Smooth muscle cell (in vitro differentiated cells): Measurements from ENCODE around the gene CYP26A1. TPM values are rescaled to one million over a fixed set of nuclear protein-coding genes. Genes with fewer than 3 reads are reported as not detected.

Experiments
- DNase-seq: peaks from one replicate; lab custom pipeline; 2025; ENCODE audit not compliant: unreplicated experiment; lab: John Stamatoyannopoulos, UW
- H2AFZ ChIP-seq: fragments of 200-600 bp; sonication (generic); 2 replicates; pipeline ENCODE4 v1.6.0; 2016; ENCODE audit warnings: antibody characterized with exemption, low read depth, mild to moderate bottlenecking
- H3F3A ChIP-seq: fragments of 200-600 bp; sonication (generic); 2 replicates; pipeline ENCODE4 v1.6.0; 2017; ENCODE audit warnings: antibody characterized with exemption, low read depth
- H3K27ac ChIP-seq: fragments of 200-600 bp; sonication (generic); 2 replicates; pipeline ENCODE4 v1.5.1; 2016; ENCODE audit warnings: low read depth, mild to moderate bottlenecking
- H3K27me3 ChIP-seq: fragments of 200-600 bp; sonication (generic); 2 replicates; pipeline ENCODE4 v1.6.1; 2016; ENCODE audit warnings: low read depth, mild to moderate bottlenecking
- H3K36me3 ChIP-seq: fragments of 200-600 bp; sonication (generic); 2 replicates; pipeline ENCODE4 v1.5.1; 2016; ENCODE audit warnings: low read depth
- H3K4me1 ChIP-seq: fragments of 200-600 bp; sonication (generic); 2 replicates; pipeline ENCODE4 v1.5.1; 2016; ENCODE audit warnings: low read depth
- H3K4me2 ChIP-seq: fragments of 200-600 bp; sonication (generic); 2 replicates; pipeline ENCODE4 v1.6.0; 2016; ENCODE audit warnings: mild to moderate bottlenecking
- H3K4me3 ChIP-seq: fragments of 200-600 bp; sonication (generic); 2 replicates; pipeline ENCODE4 v1.5.1; 2016; ENCODE audit warnings: mild to moderate bottlenecking
- H3K79me2 ChIP-seq: fragments of 200-600 bp; sonication (generic); 2 replicates; pipeline ENCODE4 v1.6.0; 2016; ENCODE audit warnings: low read depth, mild to moderate bottlenecking
- H3K9ac ChIP-seq: fragments of 200-600 bp; sonication (generic); 2 replicates; pipeline ENCODE4 v1.6.0; 2016; ENCODE audit warnings: low read depth
- H3K9me3 ChIP-seq: fragments of 200-600 bp; sonication (generic); replicated peaks from 2 replicates; pipeline ENCODE4 v1.5.1; 2016; ENCODE audit warnings: low read depth
- H4K20me1 ChIP-seq: fragments of 200-600 bp; sonication (generic); 2 replicates; pipeline ENCODE4 v1.6.0; 2016; ENCODE audit warnings: low read depth
- WGBS: methylation state at CpG from one replicate; pipeline ENCODE4 v1.1.7; 2016; ENCODE audit warnings: low lambda C conversion rate; 5-methylcytosine and 5-hydroxymethylcytosine counted together
- polyA plus RNA-seq: library from polyadenylated mRNA; unstranded; fragments of >200 nt; fragmentation: Nextera tagmentation; extraction: Ambion mirVana; gene quantifications from 2 replicates; pipeline ENCODE4 v1.2.1, GENCODE V29; 2016
- total RNA-seq: library from RNA; depleted of rRNA; stranded (reverse); fragments of >200 nt; gene quantifications from 2 replicates; pipeline ENCODE4 v1.2.3, GENCODE V29; 2014
- TF ChIP-seq, protein P1 (sequence below): fragments of 200-600 bp; sonication (generic); IDR thresholded peaks from 2 replicates; pipeline ENCODE4 v1.5.1; 2017; ENCODE audit warnings: borderline replicate concordance, mild to moderate bottlenecking, antibody characterized with exemption; ENCODE audit not compliant: insufficient read depth, poor library complexity, severe bottlenecking

CYP26A1 gene
- total and polyA plus RNA-seq, 2 experiments from 2014 or later, result 0.14 TPM; not detected in 1

DNA sequence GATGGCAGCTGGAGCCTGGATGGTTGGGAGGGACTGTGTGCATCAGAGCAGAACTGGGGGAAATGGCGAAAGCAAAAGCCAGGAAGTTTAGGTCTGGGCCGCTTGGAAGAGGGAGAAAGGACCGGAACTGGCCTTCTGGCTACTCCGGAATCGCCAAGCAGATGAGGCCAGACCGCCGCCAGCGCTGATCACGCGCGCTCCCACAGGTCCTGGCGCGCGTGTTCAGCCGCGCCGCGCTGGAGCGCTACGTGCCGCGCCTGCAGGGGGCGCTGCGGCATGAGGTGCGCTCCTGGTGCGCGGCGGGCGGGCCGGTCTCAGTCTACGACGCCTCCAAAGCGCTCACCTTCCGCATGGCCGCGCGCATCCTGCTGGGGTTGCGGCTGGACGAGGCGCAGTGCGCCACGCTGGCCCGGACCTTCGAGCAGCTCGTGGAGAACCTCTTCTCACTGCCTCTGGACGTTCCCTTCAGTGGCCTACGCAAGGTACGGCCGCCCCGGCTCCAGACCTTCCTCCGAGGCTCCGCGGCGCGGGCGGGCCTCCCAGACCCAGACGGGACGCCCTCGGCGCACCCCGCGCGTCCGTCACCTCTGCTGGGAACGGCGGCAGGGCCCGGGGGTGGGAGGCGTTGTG is 11.1 kb upstream of the CYP26A1 start:
- Histone ChIP-seq H3K27me3 (peaks cover 100% of the 10 kb centered on the region), H4K20me1 (no peaks in the 10 kb centered on the region), H3K9me3 (no peaks in the 10 kb centered on the region), H3F3A (no peaks in the 10 kb centered on the region), H3K4me3 (no peak overlapping the region), H3K9ac (no peak overlapping the region), H3K79me2 (no peaks in the 10 kb centered on the region), H3K36me3 (no peaks in the 10 kb centered on the region), H3K27ac (no peak overlapping the region), H2AFZ (no peak overlapping the region), H3K4me1 (no peaks in the 10 kb centered on the region), H3K4me2 (peak overlapping the region; percentile 47)
- DNase-seq, result no peak
- TF ChIP-seq, protein P1, sequence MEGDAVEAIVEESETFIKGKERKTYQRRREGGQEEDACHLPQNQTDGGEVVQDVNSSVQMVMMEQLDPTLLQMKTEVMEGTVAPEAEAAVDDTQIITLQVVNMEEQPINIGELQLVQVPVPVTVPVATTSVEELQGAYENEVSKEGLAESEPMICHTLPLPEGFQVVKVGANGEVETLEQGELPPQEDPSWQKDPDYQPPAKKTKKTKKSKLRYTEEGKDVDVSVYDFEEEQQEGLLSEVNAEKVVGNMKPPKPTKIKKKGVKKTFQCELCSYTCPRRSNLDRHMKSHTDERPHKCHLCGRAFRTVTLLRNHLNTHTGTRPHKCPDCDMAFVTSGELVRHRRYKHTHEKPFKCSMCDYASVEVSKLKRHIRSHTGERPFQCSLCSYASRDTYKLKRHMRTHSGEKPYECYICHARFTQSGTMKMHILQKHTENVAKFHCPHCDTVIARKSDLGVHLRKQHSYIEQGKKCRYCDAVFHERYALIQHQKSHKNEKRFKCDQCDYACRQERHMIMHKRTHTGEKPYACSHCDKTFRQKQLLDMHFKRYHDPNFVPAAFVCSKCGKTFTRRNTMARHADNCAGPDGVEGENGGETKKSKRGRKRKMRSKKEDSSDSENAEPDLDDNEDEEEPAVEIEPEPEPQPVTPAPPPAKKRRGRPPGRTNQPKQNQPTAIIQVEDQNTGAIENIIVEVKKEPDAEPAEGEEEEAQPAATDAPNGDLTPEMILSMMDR, result peak; percentile 46
- WGBS, result 9% methylated on average over 66 of the region's 68 CpGs

DNA sequence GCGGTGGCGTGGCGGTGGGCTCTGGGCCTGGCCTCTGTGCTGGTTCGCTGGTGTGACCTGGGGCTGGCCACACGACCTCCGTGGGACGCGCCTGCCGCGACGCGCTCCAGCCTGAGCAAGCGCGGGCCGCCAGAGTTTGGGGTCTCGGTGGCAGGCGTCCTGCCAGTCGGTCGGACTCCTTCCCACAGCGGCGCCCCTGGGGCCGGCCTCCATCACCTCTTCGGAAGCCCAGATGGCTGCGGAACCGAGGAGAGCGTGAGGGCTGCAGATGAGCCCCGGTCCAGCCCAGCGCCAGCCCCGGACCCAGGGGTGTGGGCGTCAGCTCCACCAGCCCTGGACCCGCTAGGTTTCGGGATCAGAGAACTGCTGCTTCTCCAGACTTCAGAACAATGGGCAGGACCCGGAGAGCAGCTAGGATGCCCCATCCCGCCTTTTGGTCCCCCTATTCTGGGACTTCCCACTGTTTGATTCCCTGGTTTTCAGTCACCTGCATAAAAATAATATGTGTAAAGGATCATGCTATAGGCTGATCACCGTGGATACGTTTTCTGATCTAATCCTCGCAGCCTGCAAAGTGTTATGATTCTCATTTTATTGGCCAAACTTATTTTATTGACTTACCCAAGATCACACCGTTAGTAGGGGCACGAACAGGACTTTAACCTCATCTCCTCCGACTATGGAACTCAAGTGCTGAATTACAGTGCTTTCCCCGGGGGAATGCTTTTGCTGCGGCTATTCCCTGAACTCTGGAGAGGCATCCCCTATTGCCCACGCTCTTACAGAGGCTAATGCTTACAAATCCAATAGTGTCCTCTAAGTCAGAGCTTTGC is 10.3 kb upstream of the CYP26A1 start:
- H3K36me3 ChIP-seq, result no peaks in the 10 kb centered on the region
- H2AFZ ChIP-seq, result no peak overlapping the region
- H4K20me1 ChIP-seq, result no peaks in the 10 kb centered on the region
- no peak overlapping the region for H3K27ac ChIP-seq
- H3K9ac ChIP-seq, result no peak overlapping the region
- no peaks in the 10 kb centered on the region for H3K9me3 ChIP-seq
- no peaks in the 10 kb centered on the region for H3K4me1 ChIP-seq
- no peaks in the 10 kb centered on the region for H3F3A ChIP-seq
- TF ChIP-seq, protein P1, result no peak
- no peak for DNase-seq
- H3K4me2 ChIP-seq, result peak overlapping the region; percentile 47
- peaks cover 100% of the 10 kb centered on the region for H3K27me3 ChIP-seq
- 28% methylated on average over 41 of the region's 43 CpGs for WGBS
- no peaks in the 10 kb centered on the region for H3K79me2 ChIP-seq
- H3K4me3 ChIP-seq, result no peak overlapping the region

DNA sequence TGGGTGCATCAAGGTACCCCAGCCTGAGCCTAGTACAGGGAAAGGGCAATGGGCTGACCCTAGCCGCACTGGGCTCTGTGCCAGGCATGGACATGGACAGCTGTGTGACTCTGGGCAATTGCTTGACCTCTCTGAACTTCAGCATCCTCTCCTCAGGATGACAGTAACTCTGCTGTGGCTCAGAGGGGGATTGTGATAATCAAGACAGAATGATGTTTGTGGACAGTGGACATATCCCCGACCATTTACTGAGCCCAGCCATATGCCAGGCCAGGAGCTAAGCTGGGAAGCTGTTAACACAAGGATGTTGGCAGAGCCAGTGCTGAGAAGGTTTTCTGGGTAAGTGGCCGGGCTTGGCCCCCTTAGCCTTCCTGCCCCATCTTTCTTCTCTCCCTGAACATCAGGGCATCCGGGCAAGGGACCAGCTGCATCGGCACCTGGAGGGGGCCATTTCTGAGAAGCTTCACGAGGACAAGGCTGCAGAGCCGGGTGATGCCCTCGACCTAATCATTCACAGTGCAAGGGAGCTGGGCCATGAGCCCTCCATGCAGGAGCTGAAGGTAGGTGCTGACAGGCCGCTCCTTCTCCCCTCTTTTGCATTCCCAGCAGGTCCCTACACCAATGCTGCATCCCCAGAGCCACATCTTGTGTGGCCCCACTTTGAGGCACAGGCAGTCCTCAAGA is 9.6 kb upstream of the CYP26A1 start:
- Histone ChIP-seq H4K20me1 (no peaks in the 10 kb centered on the region), H3K9me3 (no peaks in the 10 kb centered on the region), H3K9ac (no peak overlapping the region), H3K4me3 (no peak overlapping the region), H3K4me1 (no peaks in the 10 kb centered on the region), H3K4me2 (no peak overlapping the region), H2AFZ (no peak overlapping the region), H3K27ac (no peak overlapping the region), H3K79me2 (no peaks in the 10 kb centered on the region), H3F3A (no peaks in the 10 kb centered on the region), H3K27me3 (peaks cover 100% of the 10 kb centered on the region), H3K36me3 (no peaks in the 10 kb centered on the region)
- TF ChIP-seq, protein P1, result no peak
- no peak for DNase-seq
- WGBS, result 90% methylated on average over 9 of the region's 9 CpGs
